HG03521 (cell line): ENCODE data around the gene LEP.
"Not testable (repeated sequence)": the region's sequence is repeated elsewhere in the genome, so short reads cannot be mapped to it uniquely, and the experiment has no call there.

Source experiments
- ATAC-seq: cut with Tn5 transposase; IDR thresholded peaks from one replicate; pipeline ENCODE4 v1.9.1; 2021; ENCODE audit warnings: mild to moderate bottlenecking, moderate library complexity; ENCODE audit not compliant: unreplicated experiment

The LEP gene

DNA sequence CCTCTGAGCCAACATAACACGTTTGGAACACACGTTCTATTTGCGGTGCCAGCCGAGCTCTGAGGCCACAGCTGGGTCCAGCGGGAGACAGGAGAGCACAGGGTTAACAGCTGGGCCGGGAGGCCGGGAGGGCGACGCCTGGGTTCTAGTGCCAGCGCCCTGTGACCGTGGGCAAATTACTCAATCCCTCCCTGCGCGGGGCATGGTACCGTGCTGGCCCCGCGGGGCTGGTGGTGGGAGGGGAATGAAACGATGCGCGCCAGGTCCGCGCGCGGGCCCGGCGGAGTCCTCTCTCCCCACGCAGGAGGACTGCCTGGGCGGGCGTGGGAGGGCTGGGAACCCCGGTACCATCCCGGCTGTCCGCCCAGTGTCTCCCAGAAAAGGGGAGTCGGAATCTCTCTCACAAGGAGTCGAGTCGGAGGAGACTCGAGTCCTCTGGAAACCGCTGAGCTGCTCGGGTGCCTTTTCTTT lies 30.4 kb downstream of the LEP start:
- no peak for ATAC-seq

DNA sequence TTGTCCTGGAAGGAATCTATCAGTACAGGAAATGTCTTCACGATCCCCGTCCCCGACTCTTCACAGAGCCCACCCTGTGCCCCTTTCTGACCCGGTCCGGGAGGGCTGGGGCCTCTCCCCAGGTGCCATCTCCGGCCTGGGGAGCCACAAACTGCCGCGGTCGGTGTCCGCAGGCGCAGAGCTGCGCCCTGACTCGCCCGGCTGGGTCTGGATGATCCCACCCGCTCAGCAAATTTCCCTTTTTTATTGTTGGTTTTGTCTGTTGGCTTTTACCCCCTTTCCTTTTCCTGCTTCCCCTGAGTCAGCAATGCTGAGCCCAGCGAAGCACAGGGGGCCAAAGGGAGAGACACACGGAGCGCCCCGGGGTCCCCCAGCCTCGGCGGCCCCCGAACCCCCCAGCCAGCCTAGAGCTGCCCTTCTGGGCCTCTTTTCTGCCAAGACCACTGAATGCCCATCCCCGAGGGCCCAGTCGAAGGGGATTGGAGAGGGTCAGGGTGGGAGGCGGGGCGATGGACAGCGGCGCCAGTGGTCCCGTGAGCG lies 30.9 kb downstream of the LEP start:
- no peak for ATAC-seq

DNA sequence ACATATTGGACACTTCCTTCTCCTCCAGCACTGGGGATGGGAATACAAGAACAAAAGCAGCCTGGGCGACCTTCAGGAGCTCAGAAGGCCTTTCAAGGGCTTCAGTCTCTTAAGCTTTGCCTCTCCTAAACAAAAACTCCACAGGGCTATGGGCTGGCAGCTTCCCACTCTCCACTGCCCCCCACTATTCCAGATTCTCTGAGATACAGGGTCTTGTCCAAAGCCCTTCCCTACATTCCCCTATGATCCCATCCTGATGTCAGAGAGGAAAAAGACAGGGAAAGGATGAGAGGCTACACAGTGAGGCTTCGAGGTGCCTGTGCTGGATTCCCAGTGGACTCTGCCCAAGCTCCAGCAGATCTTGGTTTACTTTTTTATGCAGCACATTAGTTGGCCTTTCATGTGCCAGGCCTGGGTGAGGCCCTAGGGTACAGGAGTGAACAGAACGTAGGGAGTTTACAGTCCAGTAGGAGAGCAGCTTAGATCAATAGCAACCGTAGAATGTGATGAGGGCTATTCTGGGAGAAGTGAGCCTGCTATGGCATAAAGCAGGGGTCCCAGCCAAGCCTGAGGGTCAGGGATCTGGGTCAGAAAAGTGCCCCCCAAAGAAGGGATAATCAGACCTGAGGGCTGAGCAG lies 33.3 kb downstream of the LEP start:
- ATAC-seq: no peak

DNA sequence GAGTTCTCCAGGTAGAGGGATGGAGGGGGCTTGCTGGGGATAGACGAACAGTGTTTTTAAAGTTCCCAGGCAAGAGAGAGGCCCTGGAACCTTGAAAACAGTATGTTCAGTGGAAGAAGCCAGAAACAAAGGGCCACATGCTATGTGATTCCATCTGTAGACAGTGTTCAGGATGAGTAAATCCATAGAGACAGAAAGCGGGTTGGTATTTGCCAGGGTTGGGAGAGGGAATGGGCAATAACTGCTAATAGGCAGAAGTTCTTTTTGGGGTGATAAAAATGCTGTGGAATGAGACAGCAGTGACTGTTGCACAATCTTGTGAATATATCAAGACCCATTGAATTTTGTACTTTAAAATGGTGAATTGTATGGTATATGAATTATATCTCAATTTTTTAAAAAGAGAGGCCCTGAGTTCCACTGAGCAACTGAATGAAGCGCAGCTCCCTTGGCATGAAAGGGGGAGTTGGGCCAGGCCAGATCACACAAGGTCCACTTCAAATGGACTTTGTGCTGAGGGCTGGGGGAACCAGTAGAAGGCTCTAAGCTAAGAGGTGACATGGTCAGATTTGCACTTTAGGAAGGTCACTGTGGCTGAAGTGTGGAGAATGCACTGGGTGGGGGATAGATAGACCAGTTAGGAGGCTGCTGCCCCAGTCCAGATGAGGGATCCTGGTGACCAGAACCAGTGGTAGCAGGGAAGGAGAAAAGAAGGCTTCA lies 34.0 kb downstream of the LEP start:
- ATAC-seq: no peak

DNA sequence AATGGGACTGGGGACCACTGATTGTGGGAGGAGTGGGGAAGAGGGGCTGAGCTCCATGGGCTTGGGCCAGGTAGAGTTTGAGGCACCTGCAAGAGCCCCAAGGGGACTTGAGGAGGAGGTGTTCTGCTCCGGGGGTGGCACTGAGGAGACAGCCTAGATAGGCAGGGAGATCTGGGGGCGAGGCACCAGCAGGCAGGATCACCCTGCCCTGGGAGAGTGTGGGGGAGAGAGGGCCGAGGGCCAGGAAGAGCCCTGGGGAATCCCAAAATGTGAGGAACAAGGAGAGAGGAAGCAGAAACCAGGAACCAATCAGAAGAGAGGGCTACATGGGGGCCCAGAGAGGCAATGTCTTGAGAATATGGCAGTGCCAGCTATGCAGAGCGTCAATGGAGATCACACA lies 34.6 kb downstream of the LEP start:
- no peak for ATAC-seq

DNA sequence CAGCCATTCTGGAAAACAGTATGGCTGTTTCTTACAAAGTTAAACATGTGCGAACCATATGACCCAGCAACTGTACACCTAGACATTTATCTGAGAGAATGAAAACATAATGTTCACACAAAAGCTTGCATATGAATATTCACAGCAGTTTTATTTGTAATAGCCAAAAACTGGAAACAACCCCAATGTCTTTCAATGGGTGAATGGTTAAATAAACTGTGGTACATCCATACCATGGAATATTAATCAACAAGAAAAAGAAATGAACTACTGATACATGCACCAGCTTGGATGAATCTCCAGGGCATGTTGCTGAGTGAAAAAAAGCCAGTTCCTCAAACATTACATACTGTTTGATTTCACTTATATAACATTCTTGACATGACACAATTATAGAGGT lies 37.3 kb downstream of the LEP start:
- ATAC-seq: no peak

DNA sequence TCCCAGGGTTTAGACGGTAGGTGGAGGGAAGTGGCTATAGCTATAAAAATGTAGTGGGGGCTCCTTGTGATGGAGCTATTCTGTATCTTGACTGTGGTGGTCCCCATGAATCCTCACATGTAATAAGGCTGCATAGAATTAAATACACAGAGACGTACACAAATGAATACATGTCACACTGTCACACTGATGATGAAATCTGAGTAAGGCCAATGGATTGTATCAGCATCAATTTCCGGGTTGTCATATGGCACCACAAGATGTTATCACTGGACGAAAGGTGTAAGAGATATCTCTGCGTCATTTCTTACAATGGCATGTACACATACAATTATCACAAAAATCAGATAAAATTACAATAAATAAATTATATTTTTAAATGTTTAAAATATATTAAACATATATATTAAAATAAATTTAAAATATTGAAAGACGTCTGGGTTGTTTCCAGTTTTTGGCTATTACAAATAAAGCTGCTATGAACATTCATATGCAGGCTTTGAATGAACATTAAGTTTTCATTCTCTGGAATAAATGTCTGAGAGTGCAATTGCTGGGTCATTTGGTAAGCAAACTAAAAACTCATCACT lies 38.1 kb downstream of the LEP start:
- ATAC-seq: no peak

DNA sequence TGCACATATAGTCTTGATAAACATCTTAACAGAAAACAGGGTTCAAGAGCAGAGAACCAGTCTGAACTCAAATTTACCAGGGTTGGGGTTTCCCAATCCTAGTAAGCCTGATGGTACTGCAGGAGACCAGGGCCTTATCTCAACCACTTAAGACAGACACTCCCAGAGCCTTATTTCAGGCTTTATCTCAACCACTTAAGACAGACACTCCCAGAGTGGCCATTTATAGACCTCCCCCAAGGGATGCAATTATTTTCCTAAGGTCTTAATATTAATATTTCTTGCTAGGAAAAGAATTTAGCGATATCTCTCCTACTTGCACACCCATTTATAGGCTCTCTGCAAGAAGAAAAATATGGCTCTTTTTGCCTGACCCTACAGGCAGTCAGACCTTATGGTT lies 39.4 kb downstream of the LEP start:
- ATAC-seq: not testable (repeated sequence)

DNA sequence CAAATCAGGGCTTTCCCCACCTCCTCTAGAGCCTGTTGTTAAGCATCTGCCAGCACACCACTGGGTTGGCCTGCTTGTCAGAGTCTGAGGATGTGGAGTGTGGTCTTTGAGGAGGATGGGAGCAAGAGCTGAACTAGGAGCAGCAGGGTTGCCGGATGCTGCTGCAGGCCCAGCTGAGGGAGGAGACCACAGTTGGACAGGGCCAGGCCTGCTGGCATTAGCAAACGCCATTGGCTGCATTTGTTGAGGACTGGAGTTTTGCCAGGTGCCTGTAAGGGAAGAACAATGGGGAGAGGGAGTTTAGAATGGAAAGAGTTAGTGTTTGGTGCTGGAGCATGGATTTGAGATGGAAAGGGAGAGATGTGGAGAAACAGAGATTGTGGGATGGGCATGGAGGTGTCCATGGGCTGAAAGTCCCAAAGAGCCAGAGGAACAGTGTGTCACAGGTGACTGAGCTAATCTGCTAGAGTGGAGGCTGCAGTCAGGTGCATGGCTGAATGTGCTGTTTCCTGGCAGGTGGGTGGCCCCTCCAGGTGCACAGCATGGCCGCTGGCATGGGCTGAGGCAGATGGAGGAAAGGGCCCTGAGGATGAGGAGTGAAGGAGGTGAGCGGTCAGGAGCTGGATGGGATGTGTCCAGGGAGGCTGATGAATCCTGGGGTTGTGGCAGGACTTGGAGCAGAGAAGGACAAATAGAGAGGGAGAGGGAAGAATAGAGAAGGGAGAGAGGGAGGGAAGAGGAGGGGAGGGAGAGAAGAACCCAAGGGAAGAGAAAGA lies 40.7 kb downstream of the LEP start:
- ATAC-seq: no peak

DNA sequence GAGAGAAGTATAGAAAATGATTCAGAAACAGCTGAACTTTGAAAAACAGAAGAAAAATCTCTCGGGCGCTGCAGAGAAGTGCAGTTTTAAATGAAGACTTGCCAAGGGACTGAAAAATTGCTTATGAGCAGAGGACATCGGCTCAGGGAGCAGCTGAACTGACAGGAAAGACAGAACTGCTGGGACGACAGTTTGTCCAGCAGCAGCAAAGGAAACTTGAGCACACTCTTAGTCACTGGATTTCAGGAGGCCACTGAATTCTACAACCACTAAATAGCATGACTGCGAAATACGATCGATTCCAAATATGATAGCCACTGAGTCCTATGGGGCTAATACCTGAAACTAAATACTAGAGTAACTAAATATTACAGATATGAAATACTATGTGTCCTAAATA lies 43.0 kb downstream of the LEP start:
- no peak for ATAC-seq

DNA sequence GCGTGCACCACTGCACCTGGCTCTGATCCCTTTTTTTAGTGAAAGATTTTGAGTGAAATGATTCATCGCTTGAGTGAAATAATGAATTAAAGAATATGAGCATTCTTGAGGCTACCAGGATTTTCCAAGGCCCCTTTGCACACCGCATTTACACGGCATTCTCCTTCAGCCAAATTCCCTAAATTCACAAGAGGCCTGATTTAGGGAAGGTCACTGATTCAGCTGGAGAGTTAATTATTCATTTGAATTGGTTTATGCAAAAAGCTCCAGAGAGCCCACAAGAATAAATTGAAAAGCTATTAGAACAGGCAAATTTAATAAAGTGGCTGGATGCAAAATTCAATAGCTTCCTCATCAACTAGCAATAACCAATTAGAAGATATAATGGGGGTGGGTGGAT lies 46.5 kb downstream of the LEP start:
- no peak for ATAC-seq

DNA sequence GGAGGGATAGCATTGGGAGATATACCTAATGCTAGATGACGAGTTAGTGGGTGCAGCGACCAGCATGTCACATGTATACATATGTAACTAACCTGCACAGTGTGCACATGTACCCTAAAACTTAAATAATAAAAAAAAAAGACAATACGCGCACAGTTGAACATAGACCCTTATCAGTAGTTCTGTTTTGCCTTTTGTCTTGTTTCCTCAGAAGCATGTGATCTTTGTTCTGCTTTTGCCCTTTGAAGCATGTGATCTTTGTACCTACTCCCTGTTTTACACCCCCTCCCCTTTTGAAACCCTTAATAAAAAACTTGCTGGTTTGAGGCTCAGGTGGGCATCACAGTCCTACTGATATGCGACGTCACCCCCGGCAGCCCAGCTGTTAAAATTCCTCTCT lies 56.9 kb downstream of the LEP start:
- not testable (repeated sequence) for ATAC-seq

DNA sequence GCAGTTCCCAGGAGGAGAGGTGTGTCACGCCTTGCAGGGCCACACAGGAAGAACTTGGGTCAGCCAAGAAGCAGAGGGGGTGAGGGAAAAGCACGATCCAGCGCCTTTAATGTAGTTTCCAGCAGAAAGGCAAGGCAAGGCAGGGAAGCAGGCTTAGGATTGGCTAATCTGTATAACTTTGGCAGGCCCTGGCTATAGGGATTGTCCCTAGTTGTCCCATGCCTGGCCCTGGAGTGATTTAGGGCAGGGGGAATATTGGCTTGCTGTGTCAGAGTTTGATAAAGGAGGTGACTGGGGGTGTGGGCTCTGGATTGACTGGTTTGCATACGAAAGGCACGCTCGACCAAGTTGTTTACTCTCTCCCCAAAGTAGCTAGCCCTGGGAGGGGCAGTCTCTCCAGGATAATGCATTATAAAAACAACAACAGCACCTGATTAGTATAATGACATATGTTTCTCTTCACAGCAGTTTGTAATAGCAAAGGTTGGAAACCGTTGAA lies 58.1 kb downstream of the LEP start:
- ATAC-seq: no peak

DNA sequence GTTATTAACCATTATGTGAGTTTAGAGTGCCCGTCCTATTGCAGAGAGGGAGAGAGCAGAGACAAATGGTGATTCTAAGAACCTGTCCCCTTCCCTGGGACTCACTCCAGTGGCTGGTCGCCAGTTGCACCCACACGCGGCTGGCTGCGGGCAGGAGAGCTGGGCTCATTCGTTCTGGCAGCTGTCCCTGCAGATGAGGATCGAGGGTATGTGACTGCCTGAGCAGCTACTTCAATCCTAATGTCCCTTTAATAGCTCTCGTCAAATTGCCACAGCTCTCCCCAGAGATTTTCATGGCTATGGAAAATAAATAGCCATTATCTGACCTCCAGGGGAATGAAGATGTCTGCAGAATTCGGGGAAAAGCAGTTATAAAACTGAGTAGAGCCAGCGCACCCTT lies 61.1 kb downstream of the LEP start:
- no peak for ATAC-seq

DNA sequence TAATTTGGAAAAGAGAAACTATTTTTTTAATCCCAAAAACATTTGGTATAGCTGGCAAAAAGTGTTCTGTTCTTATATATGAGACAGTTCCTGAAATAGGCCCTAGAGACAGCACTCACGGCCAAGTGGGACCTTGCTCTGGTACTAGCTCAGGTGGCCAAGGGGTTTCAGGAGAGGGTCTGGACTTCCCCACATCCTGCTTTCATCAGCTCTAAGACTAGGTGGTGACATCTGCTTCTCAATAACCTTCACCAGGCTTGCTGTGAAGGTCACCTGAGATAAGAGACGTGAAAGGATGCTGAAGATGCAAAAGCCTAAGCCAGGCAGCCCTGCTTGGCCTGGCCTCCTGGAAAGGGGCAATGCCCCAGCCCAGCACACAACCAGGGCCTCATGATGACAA lies 62.1 kb downstream of the LEP start:
- no peak for ATAC-seq

DNA sequence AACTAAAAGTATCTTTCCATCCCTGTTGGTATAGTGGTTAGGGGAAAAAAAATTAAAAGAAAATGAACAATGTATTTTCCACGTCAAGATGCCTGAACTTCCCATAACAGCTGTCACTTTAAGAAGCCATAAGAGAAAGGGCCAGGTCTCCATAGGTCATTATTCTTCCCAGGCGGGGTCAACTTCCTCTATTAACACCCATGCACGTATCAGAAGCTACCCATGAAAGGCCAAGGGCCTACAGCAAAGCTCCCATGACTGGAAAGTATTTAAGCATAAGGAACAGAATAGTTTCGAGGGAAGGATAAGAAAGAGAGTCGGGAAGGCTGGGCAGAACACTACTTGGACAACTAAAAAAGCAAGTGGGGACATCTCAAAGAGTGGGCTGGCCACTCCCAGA lies 62.6 kb downstream of the LEP start:
- no peak for ATAC-seq

DNA sequence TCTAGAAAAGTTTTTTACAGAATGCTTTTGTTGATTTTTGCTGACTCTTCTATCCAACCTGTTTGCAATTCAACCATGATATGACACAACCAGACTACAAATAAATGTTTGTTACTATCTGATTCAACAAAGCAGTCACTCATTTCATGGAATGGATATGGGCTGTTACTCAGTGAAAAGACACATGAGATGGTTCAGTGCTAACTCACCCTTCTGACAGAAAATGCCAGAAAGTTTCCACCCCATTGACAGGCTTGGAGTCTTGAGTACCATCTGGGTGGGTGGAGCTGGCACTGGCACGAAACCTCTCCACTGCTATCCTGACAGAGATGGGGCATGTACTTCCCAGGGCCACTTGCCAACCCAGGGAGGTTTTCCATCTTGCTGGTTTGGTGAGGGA lies 63.1 kb downstream of the LEP start:
- no peak for ATAC-seq

DNA sequence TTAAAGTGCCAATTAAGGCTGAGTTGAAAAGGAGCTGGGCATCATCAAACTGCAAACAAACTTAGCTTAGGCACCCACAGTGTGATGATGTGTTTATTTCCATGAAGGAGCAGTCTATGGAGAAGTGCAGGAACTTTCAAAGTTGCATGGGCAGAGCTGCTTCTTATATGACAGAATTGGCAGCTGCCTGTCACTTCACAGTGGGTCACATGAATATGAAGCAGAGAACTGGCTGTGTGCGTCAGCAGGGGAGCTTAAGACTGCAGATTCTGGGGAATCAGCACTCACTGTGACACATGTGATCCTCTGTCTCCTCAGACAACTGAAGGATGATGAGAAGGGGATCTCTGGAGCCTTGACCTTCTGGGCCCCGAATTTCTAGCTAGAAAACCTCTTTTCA lies 66.0 kb downstream of the LEP start:
- no peak for ATAC-seq
